Keratinocyte (primary cell): ENCODE measurements around the gene FASTKD3. TPM values are rescaled to one million over a fixed set of nuclear protein-coding genes. Genes with fewer than 3 reads are reported as not detected.
A peak's percentile ranks its signal among the peaks of the same experiment; 100 is the strongest.

Experiments used
- DNase-seq: peaks from one replicate; pipeline ENCODE4 v3.0.0-alpha.2; 2011; ENCODE audit warnings: low read depth, missing footprints, low spot score
- FAIRE-seq: peaks from 2 replicates; lab custom pipeline; 2011; peaks lifted over from hg19 to GRCh38; lab: Jason Lieb, UNC
- H2AFZ ChIP-seq: 2 replicates; pipeline ENCODE4 v1.6.0; 2012; ENCODE audit warnings: low read length, control low read depth, inconsistent platforms; ENCODE audit not compliant: control insufficient read depth
- H3K27ac ChIP-seq: 2 replicates; pipeline ENCODE4 v1.5.1; 2011; ENCODE audit warnings: low read length; ENCODE audit not compliant: control insufficient read depth, insufficient read depth
- H3K27me3 ChIP-seq: 3 replicates; pipeline ENCODE4 v1.6.0; 2011; ENCODE audit warnings: low read length; ENCODE audit not compliant: control insufficient read depth, insufficient read depth; ENCODE audit errors: extremely low read depth
- H3K36me3 ChIP-seq, 2 experiments: 2 replicates in 1 of 2; 3 replicates in 1 of 2; pipeline ENCODE4 v1.5.1; 2011; ENCODE audit warnings: low read length in 2 of 2, mild to moderate bottlenecking in 1 of 2; ENCODE audit not compliant: control insufficient read depth in 2 of 2, insufficient read depth in 2 of 2; ENCODE audit errors: extremely low read depth in 1 of 2
- H3K4me1 ChIP-seq: 3 replicates; pipeline ENCODE4 v1.5.1; 2011; ENCODE audit warnings: low read length; ENCODE audit not compliant: control insufficient read depth, insufficient read depth; ENCODE audit errors: extremely low read depth
- H3K4me2 ChIP-seq: 3 replicates; pipeline ENCODE4 v1.6.0; 2011; ENCODE audit warnings: low read depth, low read length; ENCODE audit not compliant: control insufficient read depth, insufficient read depth; ENCODE audit errors: extremely low read depth
- H3K4me3 ChIP-seq, 3 experiments: fragments of 200-600 bp in 1 of 3; sonication (generic) in 1 of 3; 2 replicates in 2 of 3; 3 replicates in 1 of 3; pipeline ENCODE4 v1.5.1; 2011 to 2016; ENCODE audit warnings: low read length in 3 of 3, mild to moderate bottlenecking in 3 of 3, control low read depth in 2 of 3, inconsistent platforms in 1 of 3, low read depth in 1 of 3, mixed read lengths in 1 of 3, mixed run types in 1 of 3, moderate library complexity in 1 of 3; ENCODE audit not compliant: control insufficient read depth in 2 of 3, insufficient read depth in 2 of 3; ENCODE audit errors: extremely low read depth in 1 of 3
- H3K79me2 ChIP-seq: 2 replicates; pipeline ENCODE4 v1.6.0; 2012; ENCODE audit warnings: low read length; ENCODE audit not compliant: control insufficient read depth, insufficient read depth
- H3K9ac ChIP-seq: 3 replicates; pipeline ENCODE4 v1.6.0; 2011; ENCODE audit warnings: low read length; ENCODE audit not compliant: control insufficient read depth, insufficient read depth; ENCODE audit errors: extremely low read depth
- H3K9me1 ChIP-seq: 3 replicates; pipeline ENCODE4 v1.6.0; 2011; ENCODE audit warnings: low read length; ENCODE audit not compliant: control insufficient read depth, insufficient read depth; ENCODE audit errors: extremely low read depth
- H3K9me3 ChIP-seq: 2 replicates; pipeline ENCODE4 v1.5.1; 2012; ENCODE audit warnings: low read depth, low read length; ENCODE audit not compliant: control insufficient read depth
- H4K20me1 ChIP-seq: 3 replicates; pipeline ENCODE4 v1.6.0; 2011; ENCODE audit warnings: low read length; ENCODE audit not compliant: control insufficient read depth, insufficient read depth; ENCODE audit errors: extremely low read depth
- CTCF ChIP-seq, 3 experiments: IDR thresholded peaks in 1 of 3; conservative IDR thresholded peaks in 1 of 3; optimal IDR thresholded peaks in 1 of 3; 2 replicates in 2 of 3; 3 replicates in 1 of 3; pipeline versions ENCODE3 to v1.5.1; 2011; ENCODE audit warnings: low read length in 3 of 3, mild to moderate bottlenecking in 3 of 3, moderate library complexity in 2 of 3, control low read depth in 1 of 3, inconsistent platforms in 1 of 3; ENCODE audit not compliant: insufficient read depth in 2 of 3; ENCODE audit errors: extremely low read depth in 1 of 3
- EZH2 ChIP-seq: IDR thresholded peaks from one replicate; pipeline ENCODE4 v1.6.1; 2012; ENCODE audit warnings: inconsistent platforms, mild to moderate bottlenecking, low read length, moderate library complexity
- dilution Hi-C: fragments of 300-500 bp; cut with MboI; formaldehyde crosslinking; loops from one replicate; pipeline ENCODE4 v1.7.0; 2020; ENCODE audit warnings: low sequenced_read_pairs; ENCODE audit not compliant: extremely low pct_ligation_motif_present
- polyA plus RNA-seq, 5 experiments: library from polyadenylated mRNA; depleted of rRNA in 3 of 5; stranded (reverse) in 3 of 5; stranded (forward) in 1 of 5; unstranded in 1 of 5; fragments of >200 nt; gene quantifications; 1 replicate in 1 of 5; 2 replicates in 3 of 5; 3 replicates in 1 of 5; pipeline versions ENCODE4 v1.2.1 to v1.2.3, GENCODE V29; 2011 to 2012; ENCODE audit warnings: missing spikeins in 2 of 5, low read depth in 1 of 5, low replicate concordance in 1 of 5

The FASTKD3 gene
- polyA plus RNA-seq, 1 donor (not counting 4 experiments of a cell fraction or from before 2014, with no cell fraction given): 13.8 TPM

GRCh38 chr5:7875151-7875550 is 6.3 kb upstream of the FASTKD3 start:
- DNase-seq (no peak), FAIRE-seq (peak; percentile 43)
- Histone ChIP-seq H3K27me3 (no peaks in the 10 kb centered on the region), H3K79me2 (peaks cover 59% of the 10 kb centered on the region), H3K27ac (no peak overlapping the region), H4K20me1 (peaks cover 3% of the 10 kb centered on the region), H3K4me1 (peaks cover 13% of the 10 kb centered on the region), H3K9ac (no peak overlapping the region), H2AFZ (no peak overlapping the region), H3K36me3 (peaks cover 29 to 33% of the 10 kb centered on the region in 2 experiments), H3K9me1 (no peaks in the 10 kb centered on the region), H3K4me3 (no peak overlapping the region), H3K4me2 (no peak overlapping the region), H3K9me3 (no peaks in the 10 kb centered on the region)
- TF ChIP-seq EZH2 (no peak), CTCF (optimal IDR thresholded peaks at IDR 0.05 in 1 of 3, IDR thresholded peaks at IDR 0.05 in 1 of 3, conservative IDR thresholded peaks at IDR 0.05 in 1 of 3; ENCODE audit: extremely low read depth in 1 of 3, insufficient read depth in 2 of 3, low read length in 3 of 3) (no peak)
- dilution Hi-C loops: no loop called here

GRCh38 chr5:7874639-7875038 is 5.8 kb upstream of the FASTKD3 start:
- no peak for DNase-seq
- Histone ChIP-seq H3K27me3 (no peaks in the 10 kb centered on the region), H3K9me1 (no peaks in the 10 kb centered on the region), H3K79me2 (peaks cover 59% of the 10 kb centered on the region), H3K9me3 (no peaks in the 10 kb centered on the region), H2AFZ (no peak overlapping the region), H3K4me1 (peaks cover 13% of the 10 kb centered on the region), H3K27ac (no peak overlapping the region), H3K9ac (no peak overlapping the region), H3K36me3 (peaks cover 26 to 28% of the 10 kb centered on the region in 2 experiments), H3K4me2 (no peak overlapping the region), H4K20me1 (peaks cover 2% of the 10 kb centered on the region), H3K4me3 (no peak overlapping the region)
- dilution Hi-C loops: no loop called here
- TF ChIP-seq CTCF (optimal IDR thresholded peaks at IDR 0.05 in 1 of 3, IDR thresholded peaks at IDR 0.05 in 1 of 3, conservative IDR thresholded peaks at IDR 0.05 in 1 of 3; ENCODE audit: extremely low read depth in 1 of 3, insufficient read depth in 2 of 3, low read length in 3 of 3) (no peak), EZH2 (no peak)
- no peak for FAIRE-seq
